NCI-H187 (cell line): Measurements from ENCODE around the gene SCO2.

Experiments used
- DNase-seq, 2 experiments: peaks; one replicate each; lab custom pipeline; 2025; lab: John Stamatoyannopoulos, UW

SCO2 gene

DNA sequence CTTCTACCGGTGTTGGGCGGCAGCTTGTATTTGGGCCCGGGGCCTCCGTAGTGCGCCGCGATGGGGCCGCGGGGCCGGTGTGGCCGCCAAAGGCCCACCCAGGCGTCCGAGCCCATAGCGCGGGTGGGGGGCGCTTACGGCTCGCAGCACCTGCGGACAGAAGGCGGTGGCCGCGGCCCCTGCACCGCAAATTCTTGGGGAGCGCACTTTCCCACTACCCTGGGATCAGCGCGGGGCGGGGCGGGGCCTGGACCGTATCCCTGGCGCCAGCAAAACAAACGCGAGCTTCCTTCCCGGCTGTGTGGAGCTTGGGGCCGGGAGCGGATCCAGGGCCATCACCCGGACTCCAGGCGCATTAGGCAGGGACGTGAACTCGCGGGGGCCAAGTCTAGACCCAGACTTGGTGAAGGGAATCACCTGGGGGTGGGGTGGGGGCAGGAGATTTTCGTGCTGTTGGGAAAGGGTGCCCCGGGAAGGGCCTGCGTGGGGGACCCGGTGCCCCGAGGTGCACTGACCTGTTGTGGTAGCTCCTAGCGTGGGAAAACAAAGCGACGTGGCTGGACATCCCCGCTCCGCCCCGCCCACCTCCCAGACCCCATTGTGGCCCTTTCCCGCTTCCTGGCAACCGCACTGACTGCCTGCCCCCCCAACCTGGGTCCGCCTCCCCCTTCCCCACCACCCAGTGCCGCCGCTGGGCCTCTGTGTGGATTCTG, 6.7 kb upstream of the SCO2 start:
- no peak for DNase-seq

DNA sequence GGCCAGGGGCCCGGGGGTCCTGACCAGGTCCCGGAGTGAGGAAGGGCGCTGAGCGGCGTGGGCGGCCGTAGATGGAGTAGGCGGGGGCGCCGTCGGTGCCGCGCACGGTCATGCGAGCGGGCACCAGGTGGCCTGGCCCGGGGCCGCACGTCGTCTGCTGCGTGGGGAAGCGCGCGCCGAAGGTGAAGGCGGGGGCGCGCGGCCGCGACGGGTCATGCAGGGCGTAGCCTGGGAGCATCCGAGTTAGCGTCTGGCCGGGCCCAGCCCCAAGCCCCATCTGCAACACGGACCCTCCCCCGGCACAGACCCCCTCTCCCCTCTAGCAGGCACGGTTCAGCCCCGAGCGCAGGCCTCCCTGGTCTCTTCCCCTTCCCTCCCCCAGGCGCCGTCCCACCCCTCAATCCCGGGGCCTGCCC, 6.2 kb upstream of the SCO2 start:
- DNase-seq: no peak

DNA sequence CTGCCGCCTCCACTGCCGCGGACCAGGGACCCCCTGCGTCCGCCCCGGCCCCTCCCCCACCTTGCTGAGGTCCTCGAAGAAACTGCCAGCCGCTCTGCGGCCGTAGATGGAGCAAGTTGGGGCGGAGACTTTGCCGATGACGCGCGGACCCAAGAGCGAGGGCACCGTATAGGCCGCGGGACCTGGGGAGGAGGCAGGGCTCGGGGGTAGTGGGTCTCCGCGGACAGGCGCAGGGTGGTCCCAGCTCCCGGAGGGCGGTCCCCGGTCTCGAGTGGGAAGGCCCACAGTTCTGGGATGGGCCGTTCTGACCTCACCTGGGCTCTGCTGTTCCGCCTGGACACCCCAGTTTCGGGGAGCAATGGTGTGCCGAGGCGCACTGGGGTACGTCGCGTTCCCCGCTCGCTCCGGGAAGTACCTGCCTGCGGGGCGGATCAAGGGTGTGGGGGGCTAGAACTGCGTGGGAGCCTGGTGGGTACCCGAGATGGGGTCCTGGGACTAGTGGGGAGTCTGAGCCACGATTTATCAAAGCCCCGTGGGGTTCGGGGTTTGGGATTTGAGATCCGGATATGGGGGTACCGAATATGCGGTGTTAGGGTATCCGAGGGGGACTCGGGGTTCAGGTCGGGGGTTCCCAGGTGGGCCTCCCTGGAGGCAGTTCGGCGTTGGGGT, 5.6 kb upstream of the SCO2 start:
- no peak for DNase-seq

DNA sequence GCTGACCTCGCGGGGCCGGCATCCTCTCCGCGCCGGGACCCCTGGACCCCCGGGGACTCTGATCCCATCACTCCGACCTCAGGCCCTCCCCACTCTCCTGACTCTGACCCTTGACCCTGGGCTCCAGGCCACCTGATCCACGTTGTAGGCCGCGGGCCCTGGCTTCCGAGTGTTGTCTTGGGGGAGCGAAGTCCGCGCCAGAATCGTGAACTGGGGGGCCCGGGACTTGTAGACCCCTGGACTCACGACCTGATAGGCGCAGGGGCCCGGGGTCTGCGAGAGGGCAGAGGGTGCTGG, 5.1 kb upstream of the SCO2 start:
- DNase-seq: no peak

DNA sequence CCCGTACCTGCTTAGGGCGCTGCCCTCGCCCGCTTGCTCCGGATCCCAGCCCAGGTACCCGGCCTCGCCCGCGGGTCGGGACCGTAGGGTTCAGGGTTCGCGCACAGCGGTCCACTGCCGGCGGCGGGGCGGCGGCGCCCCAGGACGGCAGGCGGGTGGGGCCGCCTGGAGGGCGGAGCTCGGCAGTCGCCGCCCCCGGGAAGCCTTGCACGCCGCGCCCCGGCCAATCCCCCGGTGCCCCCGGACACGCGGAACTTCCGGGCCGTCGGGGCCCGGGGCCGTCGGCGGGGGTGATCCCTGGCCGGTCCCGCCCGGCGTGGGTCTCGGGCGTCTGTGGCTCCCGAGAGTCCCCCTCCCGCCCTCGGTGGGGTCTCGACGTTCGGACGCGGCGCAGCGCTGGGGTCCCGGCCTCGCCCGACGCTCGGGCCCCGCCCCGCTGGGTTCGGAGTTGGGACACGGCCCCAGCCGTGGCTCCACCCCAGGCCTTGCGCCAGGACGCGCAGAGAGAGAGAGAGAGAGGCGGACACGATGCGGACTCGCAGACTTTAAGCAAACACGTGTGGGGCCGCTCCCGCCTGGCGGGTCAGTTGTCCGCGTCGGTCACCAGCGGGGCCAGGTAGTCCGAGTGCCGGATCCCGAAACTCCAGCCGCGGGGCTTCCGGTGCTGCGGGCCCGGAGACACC, 4.6 kb upstream of the SCO2 start, which contains the start of gene TYMP:
Gene TYMP, minus strand, starts transcription at position 116 of the 683 bp plus-strand sequence. CDS start 303 bp downstream, outside the sequence.
- DNase-seq: no peak

DNA sequence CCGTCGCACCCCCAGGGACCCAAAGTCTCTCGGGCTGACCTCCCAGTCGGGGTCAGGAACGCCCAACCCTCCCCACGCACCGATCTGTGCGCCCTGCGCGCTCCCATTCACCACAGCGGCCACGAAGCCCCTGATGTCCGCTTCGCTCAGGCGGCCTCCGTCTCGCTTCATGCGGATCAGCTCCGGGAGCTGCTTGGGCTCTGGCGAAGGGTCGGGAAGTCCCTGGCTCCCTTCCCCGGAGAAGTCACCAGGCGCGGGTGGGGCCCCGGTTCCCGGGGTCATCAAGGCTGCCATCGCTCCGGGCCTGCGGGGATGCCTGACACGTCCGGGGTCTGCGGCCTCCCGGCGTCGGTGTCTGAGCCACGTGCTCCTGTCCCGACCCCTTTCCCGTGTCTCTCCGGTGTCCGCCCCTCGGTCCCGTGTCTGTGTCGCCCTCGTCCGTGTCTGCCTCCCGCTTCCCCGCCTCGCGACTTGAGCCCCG, 4.1 kb upstream of the SCO2 start:
- no peak for DNase-seq

DNA sequence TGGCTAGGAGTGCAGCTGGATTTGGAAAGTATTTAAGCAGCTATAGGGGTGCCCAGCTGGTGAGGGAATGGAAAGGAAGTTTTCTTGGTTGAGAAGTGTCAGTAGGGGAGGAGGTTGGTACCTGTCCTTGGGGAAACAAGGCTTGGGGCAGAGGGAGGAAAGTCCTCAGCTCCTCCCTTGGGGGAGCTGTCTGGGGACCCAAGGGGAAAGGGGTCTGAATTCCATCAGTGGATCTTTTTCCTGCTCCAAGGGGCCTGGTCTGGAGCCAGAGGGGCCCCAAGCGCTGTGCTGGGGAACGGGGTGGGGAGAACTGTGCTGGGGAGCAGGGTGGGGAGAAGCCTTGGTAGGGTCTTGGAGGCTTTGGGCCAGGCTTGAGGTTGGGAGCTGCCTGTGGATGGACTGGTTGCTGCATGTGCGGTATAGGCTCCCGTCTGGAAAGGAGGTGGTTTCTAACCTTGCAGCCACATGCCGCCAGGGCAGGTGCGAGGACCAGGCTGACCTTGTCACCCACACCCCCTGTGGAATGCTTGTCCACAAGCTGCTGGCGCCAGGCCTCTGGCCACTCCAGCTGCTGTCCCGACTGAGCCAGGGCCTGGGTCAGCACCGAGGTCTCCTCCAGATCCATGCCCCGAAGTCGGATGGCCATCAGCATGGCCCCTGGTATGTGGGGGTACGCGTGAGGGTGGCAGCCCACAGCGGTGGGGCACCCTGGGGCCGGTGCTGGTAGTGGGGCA, 3.5 kb upstream of the SCO2 start:
- no peak for DNase-seq

DNA sequence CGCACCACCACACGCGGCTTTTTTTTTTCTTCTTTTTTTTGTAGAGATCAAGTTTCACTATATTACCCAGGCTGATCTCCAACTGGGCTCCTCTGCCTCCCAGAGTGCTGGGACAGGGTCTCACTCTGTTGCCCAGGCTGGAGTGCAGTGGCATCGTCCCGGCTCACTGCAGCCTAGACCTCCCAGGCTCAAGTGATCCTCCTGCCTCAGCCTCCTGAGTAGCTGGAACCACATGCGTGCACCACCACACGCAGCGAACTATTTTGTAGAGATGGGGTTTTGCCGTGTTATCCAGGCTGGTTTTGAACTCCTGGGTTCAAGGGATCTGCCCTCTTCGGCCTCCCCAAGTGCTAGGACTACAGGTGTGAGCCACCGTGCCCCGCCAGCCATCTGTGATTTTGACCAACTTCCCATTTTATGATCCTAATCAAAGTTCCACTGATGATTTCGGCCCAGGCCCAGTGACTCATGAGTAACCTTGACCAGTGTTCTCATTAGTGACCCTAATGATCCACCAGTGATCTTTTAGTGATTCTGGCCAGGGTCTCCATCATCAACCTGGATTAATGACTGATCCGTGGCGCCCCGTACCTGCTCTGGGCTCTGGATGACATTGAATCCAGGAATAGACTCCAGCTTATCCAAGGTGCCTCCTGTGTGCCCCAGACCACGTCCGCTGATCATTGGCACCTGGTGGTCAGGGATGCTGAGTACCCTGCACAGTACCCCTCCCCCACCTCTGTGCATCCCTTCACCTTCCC, 2.7 kb upstream of the SCO2 start:
- DNase-seq: no peak

DNA sequence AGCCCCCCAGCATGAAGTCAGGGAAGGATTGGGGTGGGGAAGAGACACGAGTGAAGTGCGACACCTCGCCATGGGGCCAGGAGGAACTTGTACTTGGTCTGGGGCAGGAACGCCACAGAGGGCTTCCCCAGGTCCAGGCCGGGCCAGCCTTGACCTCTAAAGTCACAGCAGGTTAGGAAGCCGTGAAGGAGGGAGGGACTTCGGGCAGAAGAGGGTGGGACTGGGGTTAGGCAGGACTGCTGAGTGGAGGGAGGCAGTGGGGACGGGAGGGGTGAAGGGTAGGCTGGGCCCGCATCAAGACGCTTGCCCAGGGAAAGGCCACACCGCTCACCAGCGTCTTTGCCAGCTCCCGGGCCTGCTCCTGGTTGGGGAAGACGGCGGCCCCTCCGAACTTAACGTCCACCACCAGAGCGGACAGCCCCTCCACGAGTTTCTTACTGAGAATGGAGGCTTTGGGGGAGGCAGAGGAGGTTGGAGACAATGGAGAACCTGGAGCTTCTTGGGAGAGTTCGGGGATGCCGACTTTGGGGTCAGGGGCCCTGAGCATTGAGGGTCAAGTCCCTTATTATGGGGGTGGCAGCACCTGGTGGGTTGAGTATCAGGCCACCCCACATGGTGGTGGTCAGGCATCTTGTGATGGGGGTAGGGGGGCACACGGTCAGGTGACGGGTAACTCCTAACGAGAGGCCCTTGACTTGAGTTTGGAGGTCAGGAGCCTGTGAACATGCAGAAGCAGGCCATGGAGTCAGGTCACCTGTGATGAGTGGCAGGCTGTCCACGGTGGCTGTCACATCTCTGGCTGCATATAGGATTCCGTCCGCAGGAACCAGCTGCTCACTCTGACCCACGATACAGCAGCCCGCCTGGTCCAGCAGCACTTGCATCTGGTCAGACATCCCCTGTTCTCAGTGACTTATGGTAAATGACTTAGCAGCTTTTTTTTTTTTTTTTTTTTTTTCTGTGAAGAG, 1.7 kb upstream of the SCO2 start:
- no peak for DNase-seq

DNA sequence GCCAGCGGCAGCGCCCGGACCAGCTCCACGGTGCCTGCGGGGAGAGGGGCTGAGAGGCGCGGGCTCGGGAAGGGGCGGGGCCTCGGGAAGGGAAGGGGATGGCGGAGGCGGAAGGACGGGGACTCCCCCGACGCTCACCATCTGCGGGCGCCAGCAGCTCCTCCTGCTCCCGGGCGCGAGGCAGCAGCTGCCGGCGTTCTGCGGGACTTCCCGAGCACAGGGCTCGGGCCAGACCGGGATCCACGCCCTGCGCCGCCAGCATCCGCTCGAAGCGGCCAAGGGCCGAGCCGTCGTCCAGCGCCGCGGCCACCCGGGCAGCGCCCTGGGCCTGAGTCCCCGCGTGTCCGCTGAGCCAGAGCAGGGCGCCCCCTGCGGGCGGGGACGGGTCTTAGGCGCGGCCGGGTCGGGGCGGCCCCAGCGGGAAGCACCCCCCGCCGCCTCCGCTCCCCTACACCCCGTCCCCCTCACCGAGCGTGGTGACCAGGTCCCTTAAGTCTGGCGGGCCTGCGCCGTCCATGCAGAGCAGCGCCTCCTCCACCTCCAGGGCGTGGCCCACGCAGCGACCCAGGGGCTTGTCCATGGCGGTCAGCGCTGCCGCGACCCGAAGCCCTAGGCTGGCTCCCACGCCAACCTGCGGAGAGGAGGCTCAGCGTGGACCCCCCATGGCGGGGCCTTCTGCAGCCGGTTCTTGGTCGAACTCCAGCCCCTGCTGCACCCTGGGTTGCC, 873 bp upstream of the SCO2 start:
- no peak for DNase-seq

DNA sequence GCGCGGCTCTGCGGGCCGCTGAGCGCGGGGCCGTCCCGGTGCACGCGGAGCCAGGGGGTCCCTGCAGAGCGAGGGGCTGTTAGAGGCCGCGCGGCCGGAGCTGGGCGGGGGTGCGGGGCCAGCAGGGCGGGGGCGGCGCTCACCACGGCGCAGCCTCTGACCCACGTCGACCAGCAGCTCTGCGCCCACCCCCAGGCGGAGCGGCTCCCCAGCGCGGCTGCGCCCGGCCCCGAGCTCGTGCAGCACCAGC, 385 bp upstream of the SCO2 start:
- DNase-seq: no peak

DNA sequence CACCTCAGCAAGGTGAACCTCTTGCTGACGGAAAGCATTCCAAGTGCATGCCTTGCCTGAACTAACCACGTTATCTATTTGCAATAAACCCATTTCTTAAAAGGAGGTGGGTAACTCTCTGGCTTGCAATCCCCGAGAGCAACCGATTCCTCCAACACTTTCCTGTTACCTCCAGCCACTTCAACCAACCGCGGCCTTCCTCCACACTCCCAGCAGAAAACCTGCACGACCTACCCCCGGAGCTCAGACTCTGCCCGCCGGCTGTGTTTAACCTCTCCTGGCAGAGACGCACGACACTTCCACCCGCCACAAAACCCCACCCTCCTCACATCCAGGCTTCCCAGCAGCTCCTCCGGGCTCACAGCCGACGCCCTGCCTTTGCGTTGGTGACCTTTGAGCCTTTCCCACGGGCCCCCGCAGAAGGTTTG, 708 bp downstream of the SCO2 start:
- no peak for DNase-seq

DNA sequence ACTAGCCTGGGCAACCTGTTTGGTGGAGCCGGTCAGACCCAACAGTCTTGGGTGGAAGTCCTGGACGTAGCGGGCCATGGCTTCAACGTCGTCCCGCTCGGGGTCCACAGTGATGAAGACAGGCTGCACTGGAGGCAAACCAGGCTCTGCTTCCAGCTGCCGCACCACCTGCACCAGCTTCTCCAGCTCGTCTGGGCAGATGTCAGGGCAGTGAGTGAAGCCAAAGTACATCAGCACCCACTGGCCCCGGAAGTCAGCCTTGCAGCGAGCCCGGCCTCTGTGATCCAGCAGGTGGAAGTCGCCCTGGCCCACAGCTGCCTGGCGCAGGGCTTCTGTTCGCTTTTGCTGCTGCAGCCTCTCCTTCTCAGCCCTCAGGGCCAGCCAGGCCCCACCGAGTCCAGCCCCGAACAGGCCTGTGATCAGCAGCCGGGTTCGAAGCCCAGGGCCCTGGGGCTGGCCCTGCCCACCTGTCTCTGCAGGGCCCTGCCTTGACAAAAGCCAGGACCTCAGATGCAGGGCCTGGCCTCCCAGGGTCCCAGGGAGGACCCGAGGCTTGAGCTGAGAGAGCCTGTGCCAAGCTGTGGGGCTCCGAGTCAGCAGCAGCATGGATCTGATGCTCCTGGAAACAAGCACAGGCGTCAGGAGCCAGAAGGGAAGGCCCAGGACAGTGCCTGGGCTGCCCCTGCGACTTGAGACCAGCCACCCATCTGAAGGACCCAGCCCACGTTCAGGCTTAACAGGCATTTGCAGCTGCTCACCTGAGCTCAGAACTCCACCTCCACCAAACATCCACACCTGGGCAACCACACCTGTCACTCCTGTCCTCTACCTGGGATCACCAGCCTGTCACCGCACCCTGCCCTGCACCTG, 1.4 kb downstream of the SCO2 start:
- no peak for DNase-seq

DNA sequence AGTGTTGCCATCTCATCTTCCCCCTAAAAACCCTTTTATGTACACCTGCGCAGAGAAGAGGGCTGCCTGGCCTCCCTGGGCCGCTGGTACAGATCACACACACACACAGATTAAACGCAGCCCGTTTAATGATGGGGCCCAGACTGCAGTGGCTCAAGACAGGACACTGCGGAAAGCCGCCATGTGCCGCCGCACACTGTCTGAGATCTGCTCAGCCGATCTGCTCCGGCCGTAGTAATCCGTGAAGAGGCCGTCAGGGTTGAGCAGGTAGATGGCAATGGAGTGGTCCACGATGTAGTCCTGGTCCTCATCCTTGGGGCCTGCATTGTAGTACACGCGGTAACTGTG, 2.0 kb downstream of the SCO2 start:
- DNase-seq: no peak

DNA sequence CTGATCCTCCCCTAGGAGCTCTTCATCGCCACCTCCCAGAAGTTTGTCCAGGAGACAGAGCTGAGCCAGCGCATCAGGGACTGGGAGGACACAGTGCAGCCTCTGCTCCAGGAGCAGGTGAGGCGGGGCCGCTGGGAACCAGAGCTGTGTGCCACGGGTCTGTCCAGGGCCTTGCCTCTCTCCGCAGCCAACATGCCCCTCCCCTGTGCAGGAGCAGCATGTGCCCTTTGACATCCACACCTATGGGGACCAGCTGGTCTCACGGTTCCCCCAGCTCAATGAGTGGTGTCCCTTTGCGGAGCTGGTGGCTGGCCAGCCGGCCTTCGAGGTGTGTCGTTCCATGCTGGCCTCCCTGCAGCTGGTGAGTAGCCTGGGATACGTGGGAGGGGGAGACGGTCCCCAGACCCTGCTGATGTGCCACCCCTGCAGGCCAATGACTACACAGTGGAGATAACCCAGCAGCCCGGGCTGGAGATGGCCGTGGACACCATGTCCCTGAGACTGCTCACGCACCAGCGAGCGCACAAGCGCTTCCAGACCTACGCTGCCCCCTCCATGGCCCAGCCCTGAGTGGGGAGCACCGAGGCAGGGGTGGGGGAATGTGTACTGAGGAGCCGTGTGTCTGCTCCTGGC, 2.5 kb downstream of the SCO2 start:
- no peak for DNase-seq

DNA sequence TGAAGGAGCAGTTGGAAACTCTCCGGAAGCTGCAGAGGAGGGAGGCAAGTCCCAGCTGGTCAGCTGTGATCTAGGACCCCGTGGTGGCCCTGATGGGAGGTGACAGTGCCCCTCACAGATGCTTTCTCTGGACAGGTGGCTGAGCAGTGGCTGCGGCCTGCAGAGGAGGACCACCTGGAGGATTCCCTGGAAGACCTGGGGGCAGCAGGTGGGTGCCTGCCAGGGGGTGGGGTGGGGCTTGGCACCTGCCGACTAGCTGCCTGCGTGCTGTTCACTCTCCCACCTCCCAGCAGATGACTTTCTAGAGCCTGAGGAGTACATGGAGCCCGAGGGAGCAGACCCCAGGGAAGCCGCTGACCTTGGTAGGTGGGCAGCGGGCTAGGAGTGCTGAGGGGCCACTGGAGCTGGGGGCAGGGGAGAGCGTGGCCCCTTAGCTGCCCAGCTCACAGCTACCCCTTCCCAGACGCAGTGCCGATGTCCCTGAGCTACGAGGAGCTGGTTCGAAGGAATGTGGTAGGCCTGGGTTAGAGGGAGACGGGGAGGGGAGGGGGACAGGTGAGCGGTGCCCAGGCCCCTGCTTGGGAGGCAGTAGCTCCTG, 3.1 kb downstream of the SCO2 start:
- DNase-seq: no peak

DNA sequence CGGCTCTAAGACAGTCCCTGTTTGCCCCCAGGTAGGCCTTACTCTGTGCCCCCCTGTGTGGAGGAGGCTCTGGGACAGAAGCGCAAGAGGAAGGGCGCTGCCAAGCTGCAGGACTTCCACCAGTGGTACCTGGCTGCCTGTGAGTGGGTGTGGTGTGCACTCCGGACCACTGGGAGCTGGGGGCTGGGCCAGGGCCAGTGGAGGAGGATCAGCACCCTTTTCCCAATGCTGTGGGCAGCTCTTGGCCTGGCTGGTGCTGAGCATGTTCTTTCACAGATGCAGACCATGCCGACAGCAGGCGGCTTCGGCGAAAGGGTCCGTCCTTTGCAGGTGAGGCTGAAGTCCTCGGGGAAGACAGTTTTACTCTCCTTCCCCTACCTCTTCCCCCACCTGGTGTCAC, 3.7 kb downstream of the SCO2 start:
- no peak for DNase-seq

DNA sequence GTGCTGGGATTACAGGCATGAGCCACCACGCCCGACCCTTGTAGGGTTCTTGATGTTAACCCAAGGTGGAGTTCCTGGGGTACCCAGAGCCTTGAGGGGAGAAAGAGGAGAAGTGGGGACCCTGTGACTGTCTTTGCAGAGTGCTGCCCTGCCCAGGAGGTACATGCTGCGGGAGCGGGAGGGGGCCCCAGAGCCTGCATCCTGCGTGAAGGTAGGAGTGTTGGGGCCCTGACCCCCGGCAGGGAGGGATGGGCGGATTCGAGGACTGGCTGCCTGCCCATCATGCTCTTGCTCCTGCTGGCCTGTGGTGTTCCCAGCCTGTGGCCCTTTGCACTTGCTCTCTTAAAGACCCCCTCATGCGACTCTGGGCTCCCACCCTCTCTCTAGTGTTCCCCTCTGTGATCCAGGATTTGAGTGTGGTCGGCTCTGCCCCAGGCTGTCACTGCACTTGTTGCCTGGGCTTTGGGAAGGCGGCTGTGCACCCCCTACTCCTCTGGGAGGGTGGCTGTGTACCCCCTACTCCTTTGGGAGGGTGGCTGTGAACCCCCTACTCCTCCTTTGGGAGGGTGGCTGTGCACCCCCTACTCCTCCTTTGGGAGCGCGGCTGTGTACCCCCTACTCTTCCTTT, 4.5 kb downstream of the SCO2 start:
- DNase-seq: no peak
